ENCODE measurements around the gene SLC35B2.

- TF ChIP-seq CTCF (IDR thresholded peaks at IDR 0.05; ENCODE audit: borderline replicate concordance, extremely low read depth, low read length, poor library complexity, severe bottlenecking) (no peak), EZH2 (IDR thresholded peaks at IDR 0.05; ENCODE audit: borderline replicate concordance, low read depth, low read length, severe bottlenecking) (no peak)
These were observed 37.2 kb downstream of the SLC35B2 start for GRCh38 chr6:44219815-44220784.
